MV-4-11 (cell line): ENCODE data around the gene MBP.
A peak's percentile ranks its signal among the peaks of the same experiment; 100 is the strongest.
"Not testable (repeated sequence)": the region's sequence is repeated elsewhere in the genome, so short reads cannot be mapped to it uniquely, and the experiment has no call there.

Experiments used
- DNase-seq: peaks from one replicate; lab custom pipeline; 2025; lab: John Stamatoyannopoulos, UW

Gene MBP

DNA sequence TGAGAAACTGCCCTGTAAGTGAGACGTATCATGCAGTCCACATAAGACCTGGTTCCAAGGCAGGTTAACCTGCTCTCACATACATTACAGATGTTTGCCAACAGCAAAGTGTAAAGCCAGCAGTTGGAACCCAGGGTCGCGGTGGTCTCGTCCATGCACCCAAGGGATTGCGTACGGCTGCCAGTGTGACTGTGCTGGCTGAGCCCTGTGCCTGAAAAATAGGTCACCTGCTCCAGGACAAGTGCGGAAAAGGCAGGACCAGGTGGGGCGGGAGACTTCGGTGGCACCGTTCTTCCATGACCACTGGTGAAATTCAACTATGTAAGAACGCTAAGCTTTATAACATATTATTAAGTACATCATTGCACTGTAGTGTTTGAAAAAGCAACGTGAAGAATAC lies 110.5 kb downstream of the MBP start:
- no peak for DNase-seq

DNA sequence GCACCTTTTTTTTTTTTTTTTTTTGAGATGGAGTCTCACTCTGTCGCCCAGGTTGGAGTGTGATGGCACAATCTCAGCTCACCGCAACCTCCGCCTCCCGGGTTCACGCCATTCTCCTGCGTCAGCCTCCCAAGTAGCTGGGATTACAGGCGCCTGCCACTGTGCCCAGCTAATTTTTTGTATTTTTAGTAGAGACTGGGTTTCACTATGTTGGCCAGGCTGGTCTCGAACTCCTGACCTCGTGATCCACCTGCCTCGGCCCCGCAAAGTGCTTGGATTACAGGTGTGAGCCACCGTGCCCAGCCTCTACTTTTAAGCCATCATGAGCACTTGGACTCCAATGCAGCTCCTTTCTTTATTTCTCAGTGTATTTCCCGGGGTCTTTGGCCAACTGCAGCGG lies 111.1 kb downstream of the MBP start:
- DNase-seq: not testable (repeated sequence)

DNA sequence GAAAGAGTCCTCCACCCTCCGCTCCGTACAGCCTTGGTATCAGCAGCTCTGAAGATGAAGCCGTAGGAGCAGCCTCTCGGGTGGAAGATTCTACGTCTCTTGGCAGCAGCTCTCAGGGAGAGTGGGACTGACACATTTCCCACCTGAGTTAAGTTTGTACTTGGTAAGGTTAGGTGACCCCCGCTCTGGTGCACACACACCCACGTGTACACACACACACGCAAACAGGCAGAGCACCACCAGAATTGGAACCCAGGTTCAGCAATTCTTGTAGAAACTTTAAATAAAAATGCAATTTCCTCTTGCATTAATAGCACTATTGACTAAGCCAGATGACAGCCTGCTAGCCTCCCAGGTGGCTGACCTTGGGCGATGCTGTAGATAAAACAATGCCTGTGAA lies 111.5 kb downstream of the MBP start:
- DNase-seq: no peak

DNA sequence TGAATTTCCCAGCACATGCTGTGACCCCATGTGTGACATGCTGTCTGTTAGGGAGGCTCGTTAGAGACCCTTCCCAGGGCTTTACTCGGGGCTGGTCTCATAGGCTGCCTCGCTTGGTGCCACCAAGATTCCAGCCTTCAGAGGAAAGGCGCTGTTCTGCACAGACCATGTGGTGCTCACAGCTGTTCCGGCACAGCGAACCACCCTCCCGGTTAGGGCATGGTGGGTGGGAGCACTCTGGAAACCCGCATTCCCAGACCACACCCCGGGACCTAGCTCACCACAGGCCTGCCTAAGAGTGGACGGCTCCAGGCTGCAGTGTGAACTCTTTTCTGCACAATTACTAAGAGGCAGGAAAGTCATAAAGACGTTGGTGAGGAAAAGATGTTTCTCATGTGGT lies 112.0 kb downstream of the MBP start:
- no peak for DNase-seq

GRCh38 chr18:77019641-77020040 lies 112.9 kb downstream of the MBP start:
- no peak for DNase-seq

DNA sequence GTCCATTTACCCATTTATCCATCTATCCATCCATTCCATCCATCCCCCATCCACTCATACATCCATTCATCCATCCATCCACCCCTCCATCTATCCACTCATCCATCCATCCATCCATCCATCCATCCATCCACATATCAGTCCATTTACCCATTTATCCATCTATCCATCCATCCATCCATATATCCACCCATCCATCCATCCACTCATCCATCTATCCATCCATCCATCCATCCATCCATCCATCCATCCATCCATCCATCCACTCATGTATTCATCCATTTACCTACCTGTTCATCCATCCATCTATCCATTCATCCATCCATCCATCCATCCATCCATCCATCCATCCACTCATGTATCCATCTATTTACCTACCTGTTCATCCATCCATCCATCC lies 113.9 kb downstream of the MBP start:
- DNase-seq: not testable (repeated sequence)

DNA sequence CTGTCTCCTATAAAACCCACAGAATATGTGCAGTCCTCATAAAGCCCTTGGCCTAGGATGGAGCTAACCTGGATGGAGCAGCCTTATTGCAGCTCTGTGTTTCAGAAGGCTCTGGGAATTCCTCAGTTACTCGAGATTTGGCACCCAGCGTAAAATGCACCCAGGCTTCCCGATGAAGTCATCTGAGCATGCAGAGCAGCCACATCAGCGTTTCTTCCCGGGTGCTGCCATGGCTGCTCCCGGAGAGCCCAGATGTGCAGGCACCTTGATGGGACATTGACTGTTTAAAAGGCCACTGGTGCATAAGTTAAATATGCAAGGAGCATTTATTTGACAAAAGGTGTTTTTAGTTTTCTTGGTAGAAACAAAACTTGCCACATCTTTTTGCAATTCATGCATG lies 115.2 kb downstream of the MBP start:
- DNase-seq: no peak

DNA sequence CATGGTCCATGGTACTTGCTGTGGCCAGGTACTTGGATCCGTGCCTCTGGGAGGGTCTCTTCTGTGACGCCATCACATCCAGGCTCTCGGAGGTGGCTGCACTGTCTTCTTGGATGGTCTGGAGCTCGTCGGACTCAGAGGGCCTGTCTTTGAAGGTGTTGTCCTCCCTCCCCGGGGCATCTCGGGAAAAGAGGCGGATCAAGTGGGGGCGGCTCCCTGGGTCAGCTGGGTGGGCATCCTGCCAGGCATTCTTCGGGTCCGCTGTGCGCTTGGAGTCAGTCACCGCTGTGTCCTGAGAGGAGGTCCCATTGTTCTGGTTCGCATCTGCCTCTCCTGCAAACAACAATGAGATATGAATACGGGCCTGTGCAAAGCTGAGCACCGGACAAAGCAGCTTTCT lies 115.6 kb downstream of the MBP start:
- DNase-seq: no peak

- no peak for DNase-seq
Observed at GRCh38 chr18:77015771-77016710, 116.5 kb downstream of the MBP start.

DNA sequence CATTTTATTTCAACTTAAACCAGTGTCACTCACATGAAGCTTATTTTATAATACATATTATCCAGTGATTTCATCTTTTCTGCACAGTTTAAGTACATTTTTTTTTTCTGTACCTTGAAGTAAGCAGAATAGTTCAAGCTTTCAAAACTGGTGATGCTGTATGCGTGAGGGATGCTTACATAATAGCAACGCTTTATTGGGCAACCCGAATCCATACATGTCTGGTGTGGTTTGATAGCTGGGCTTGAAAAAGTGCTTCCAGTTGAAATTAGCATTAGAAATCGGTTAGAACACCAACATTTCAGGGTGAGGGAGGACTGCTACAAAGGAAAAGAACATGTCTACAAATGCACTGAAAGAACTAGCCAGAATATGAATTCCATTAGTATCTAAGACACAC lies 117.4 kb downstream of the MBP start:
- peak; percentile 70 for DNase-seq

GRCh38 chr18:77014538-77014937 lies 118.0 kb downstream of the MBP start:
- DNase-seq: no peak

GRCh38 chr18:77013811-77014521 lies 118.6 kb downstream of the MBP start:
- DNase-seq: no peak

GRCh38 chr18:77012806-77013541 lies 119.6 kb downstream of the MBP start:
- DNase-seq: no peak

- no peak for DNase-seq
Observed at GRCh38 chr18:77012120-77012519, 120.5 kb downstream of the MBP start.

DNA sequence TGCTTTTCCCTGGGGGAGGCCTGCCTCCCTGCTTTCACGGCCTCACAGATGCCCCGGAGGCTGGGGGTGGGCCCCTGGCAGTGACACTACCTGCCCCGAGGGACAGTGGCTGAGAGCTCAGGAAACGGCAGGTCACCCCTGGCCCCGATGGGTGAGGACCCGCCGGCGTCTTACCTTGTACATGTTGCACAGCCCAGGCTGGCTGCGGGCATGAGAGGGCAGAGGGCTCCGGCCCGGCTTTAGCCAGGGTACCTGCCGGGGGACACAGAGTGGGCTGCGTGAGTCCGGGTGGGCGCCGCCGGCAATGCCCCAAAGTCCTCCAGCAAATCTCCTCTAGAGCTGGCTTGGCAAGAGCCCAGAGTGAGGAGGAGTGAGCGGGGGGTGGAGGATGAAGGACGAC lies 122.9 kb downstream of the MBP start:
- no peak for DNase-seq

- no peak for DNase-seq
Observed at GRCh38 chr18:77008576-77009315, 123.8 kb downstream of the MBP start.

DNA sequence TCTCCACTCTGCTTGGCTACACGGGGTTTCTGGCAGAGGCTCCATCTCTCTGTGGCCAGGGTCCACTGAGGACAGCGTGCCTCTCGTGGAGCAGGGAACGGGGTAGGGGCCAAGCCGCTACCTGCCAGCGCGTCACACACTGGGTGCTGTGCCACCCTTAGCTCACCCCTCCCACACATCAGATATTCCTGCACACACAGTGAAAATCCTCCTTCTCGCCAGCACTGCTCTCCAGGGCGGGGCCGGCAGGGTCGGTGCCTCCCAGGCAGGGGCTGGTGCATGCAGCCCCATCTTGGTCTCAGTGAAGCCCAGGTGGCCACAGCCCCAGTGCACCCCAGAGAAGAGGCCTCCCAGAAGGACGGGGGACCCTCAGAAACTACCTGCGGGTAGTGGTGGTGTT lies 124.6 kb downstream of the MBP start:
- no peak for DNase-seq

DNA sequence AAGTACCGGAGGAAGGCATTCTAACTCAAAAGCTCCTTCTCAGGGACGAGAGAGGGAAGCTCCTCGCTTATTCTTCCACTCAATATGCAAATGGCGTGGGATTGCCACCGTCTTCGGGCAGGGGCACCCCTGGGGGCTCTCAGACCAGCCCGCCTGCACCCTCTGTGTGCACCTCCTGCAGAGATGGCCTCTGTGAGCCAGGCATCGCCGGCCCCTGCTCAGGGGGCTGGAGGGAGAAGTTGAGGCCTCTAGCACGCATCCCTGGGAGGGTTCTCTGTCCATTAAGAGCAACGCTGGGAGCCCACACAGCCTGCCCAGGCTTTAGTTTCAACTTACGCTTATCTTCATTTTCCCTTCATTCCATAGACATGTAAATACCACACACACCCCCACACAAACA lies 125.3 kb downstream of the MBP start:
- no peak for DNase-seq

- DNase-seq: peak; percentile 66
Observed at GRCh38 chr18:77006305-77007175, 126.0 kb downstream of the MBP start.

GRCh38 chr18:77005651-77006195 lies 126.9 kb downstream of the MBP start:
- DNase-seq: no peak
